Right lobe of liver (tissue), 6 donors: ENCODE measurements around the gene CLEC2D. TPM values are rescaled to one million over a fixed set of nuclear protein-coding genes. Genes with fewer than 3 reads are reported as not detected.

Experiments used
- ATAC-seq, 4 donors: fragments of 200-7000 bp; cut with Tn5 transposase; one replicate each; pipeline ENCODE4 v1.9.1; 2020; ENCODE audit warnings: mild to moderate bottlenecking in 4 of 4, moderate library complexity in 4 of 4
- DNase-seq, 3 donors: peaks; one replicate each; pipeline ENCODE4 v3.0.0-alpha.2; 2020
- H3K27ac ChIP-seq, 3 donors: fragments of 200-600 bp; one replicate each; pipeline ENCODE4 v1.8.0; 2022
- H3K27me3 ChIP-seq, 2 donors: fragments of 200-600 bp; one replicate each; pipeline ENCODE4 v1.8.0; 2022
- H3K36me3 ChIP-seq, 4 donors: fragments of 200-600 bp; sonication (generic) in 1 of 4; one replicate each; pipeline versions ENCODE4 v1.5.1 to v1.8.0; 2017 to 2022; ENCODE audit warnings: control low read depth in 1 of 4
- H3K4me1 ChIP-seq, 4 donors: fragments of 200-600 bp; sonication (generic) in 1 of 4; one replicate each; pipeline versions ENCODE4 v1.5.1 to v1.8.0; 2017 to 2022; ENCODE audit warnings: control low read depth in 1 of 4
- H3K4me3 ChIP-seq, 3 donors: fragments of 200-600 bp; one replicate each; pipeline ENCODE4 v1.8.0; 2022
- H3K9me3 ChIP-seq, 4 donors: fragments of 200-600 bp; sonication (generic) in 1 of 4; one replicate each; pipeline versions ENCODE4 v1.5.1 to v1.8.0; 2017 to 2022; ENCODE audit warnings: control low read depth in 1 of 4
- POLR2A ChIP-seq: fragments of 450-650 bp; IDR thresholded peaks from one replicate; pipeline ENCODE4 v1.6.1; 2017; ENCODE audit warnings: antibody characterized with exemption, mild to moderate bottlenecking
- WGBS: methylation state at CpG from one replicate; pipeline ENCODE4 v1.1.6; 2018; ENCODE audit warnings: low coverage, low lambda C conversion rate; ENCODE audit not compliant: insufficient coverage; ENCODE audit errors: missing lambda C conversion rate; 5-methylcytosine and 5-hydroxymethylcytosine counted together
- intact Hi-C, 2 donors: fragments of 100-400 bp; cut with DNase I; formaldehyde crosslinking; loops; one replicate each; pipeline versions ENCODE4 v1.11.2 to v1.14.1; 2022
- total RNA-seq, 6 experiments: library from RNA; depleted of rRNA in 2 of 6; stranded (reverse); fragments of >200 nt in 2 of 6; fragmentation: NEBNext Ultra II Directional in 3 of 6; extraction: Animal tissue kit (Norgen Biotek cat#: 25700) in 3 of 6; gene quantifications; one replicate each; pipeline versions ENCODE4 v1.1.0 to v1.2.4, GENCODE V29; 2016 to 2023
- TF ChIP-seq, protein P1 (sequence below), 4 donors: fragments of 200-600 bp in 3 of 4; fragments of 450-650 bp in 1 of 4; IDR thresholded peaks; one replicate each; pipeline versions ENCODE4 v1.5.1 to v1.8.0; 2016 to 2022; ENCODE audit warnings: antibody characterized with exemption in 4 of 4, mild to moderate bottlenecking in 2 of 4
- donor health status: DM: no; HTN: yes; CAD: no.
- donor health status: DM: no; HTN: no; CAD: no.
- donor health status: DM: no; HTN: no; CAD: no.
- donor health status: DM: no; HTN: yes; CAD: no.
- donor health status: DM: no; HTN: yes; CAD: no.

The CLEC2D gene
- total RNA-seq, 6 experiments from 2014 or later, result 0.62 to 4.4 (median 1.6) TPM

DNA sequence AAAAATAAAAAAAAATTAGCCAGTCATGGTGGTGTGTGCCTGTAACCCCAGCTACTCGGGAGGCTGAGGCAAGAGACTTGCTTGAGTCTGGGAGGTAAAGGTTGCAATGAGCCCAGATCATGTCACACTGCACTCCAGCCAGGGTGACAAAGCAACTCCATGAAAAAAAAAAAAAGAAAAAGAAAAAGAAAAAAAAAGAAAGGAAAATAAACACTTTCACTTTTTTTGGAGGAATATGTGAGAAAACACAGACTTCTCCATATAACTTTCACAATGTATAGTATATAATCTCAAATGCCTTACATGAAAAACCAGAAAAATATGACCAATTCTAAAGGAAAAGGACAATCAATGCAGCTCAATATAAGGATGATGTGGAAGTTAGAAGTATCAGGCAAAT is 54.5 kb downstream of the CLEC2D start:
- Histone ChIP-seq H3K4me1 (no peaks in the 10 kb centered on the region), H3K4me3 (no peak overlapping the region), H3K27me3 (no peaks in the 10 kb centered on the region), H3K36me3 (no peaks in the 10 kb centered on the region), H3K9me3 (no peaks in the 10 kb centered on the region), H3K27ac (no peak overlapping the region)
- WGBS, result 80% methylated on average over 1 of the region's 1 CpG
- TF ChIP-seq POLR2A, result no peak
- TF ChIP-seq, protein P1, sequence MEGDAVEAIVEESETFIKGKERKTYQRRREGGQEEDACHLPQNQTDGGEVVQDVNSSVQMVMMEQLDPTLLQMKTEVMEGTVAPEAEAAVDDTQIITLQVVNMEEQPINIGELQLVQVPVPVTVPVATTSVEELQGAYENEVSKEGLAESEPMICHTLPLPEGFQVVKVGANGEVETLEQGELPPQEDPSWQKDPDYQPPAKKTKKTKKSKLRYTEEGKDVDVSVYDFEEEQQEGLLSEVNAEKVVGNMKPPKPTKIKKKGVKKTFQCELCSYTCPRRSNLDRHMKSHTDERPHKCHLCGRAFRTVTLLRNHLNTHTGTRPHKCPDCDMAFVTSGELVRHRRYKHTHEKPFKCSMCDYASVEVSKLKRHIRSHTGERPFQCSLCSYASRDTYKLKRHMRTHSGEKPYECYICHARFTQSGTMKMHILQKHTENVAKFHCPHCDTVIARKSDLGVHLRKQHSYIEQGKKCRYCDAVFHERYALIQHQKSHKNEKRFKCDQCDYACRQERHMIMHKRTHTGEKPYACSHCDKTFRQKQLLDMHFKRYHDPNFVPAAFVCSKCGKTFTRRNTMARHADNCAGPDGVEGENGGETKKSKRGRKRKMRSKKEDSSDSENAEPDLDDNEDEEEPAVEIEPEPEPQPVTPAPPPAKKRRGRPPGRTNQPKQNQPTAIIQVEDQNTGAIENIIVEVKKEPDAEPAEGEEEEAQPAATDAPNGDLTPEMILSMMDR (IDR thresholded peaks at IDR 0.05), result no peak
- DNase-seq, result no peak
- no peak for ATAC-seq
- intact Hi-C loops, result no loop called here

DNA sequence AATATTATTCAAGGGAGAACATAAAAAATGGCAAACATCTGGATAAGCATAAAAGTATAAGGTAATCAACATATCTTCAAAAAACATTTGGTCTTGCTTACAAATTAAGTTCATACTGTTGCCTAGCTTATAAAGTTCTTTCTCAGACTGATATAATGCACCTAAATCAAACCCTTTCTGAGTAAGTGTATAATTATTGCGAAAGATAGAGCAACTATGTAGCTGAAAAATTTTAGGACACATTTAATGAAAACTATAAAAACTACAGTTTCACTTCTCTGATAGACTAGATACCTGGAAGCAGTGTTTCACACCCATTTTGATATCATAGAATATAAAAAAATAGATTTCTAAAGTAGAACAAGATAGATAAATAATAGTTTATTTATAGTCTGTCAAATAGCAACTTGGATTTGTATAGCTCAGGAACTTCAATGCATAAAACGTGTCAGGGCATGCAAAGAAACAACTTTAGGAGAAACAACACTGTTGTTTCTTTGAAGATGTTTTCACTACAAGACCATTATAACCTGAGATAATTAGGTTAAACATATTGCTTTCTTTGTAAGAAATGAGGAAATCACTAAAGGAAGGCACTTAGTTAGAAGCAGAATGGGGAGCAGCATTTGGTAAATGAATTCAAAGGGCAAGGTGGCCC is 55.8 kb downstream of the CLEC2D start:
- Histone ChIP-seq H3K9me3 (no peaks in the 10 kb centered on the region), H3K4me1 (no peaks in the 10 kb centered on the region), H3K27me3 (no peaks in the 10 kb centered on the region), H3K36me3 (no peaks in the 10 kb centered on the region), H3K4me3 (no peak overlapping the region), H3K27ac (no peak overlapping the region)
- no peak for TF ChIP-seq POLR2A
- TF ChIP-seq, protein P1 (IDR thresholded peaks at IDR 0.05), result no peak
- WGBS, result 67% methylated on average over 2 of the region's 2 CpGs
- DNase-seq, result no peak
- no peak for ATAC-seq
- intact Hi-C loops, result no loop called here

DNA sequence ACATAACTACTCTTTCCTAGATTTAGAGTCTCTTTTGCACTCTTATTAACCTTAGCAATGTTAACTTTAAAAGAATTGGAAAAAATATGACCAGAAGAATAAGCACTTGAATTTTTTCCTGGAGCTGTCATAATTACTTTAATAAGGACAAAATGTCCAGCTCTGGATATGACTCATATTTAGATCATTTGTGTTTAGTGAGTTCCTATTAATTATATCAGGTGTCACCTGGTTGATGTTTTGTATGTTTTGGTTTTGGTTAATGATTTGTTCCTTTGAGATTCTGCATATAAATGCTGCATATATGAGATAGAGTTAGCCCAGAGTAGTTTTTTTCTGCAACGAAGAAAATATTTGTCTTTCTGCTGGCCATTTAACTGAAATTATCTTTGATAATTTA is 58.3 kb downstream of the CLEC2D start:
- intact Hi-C loops, result no loop called here
- TF ChIP-seq, protein P1 (IDR thresholded peaks at IDR 0.05), result no peak
- no peak for TF ChIP-seq POLR2A
- Histone ChIP-seq H3K4me3 (no peak overlapping the region), H3K27me3 (no peaks in the 10 kb centered on the region), H3K4me1 (no peaks in the 10 kb centered on the region), H3K9me3 (no peaks in the 10 kb centered on the region), H3K36me3 (no peaks in the 10 kb centered on the region), H3K27ac (no peak overlapping the region)
- ATAC-seq (no peak), DNase-seq (no peak)
- 50% methylated on average over 1 of the region's 1 CpG for WGBS

DNA sequence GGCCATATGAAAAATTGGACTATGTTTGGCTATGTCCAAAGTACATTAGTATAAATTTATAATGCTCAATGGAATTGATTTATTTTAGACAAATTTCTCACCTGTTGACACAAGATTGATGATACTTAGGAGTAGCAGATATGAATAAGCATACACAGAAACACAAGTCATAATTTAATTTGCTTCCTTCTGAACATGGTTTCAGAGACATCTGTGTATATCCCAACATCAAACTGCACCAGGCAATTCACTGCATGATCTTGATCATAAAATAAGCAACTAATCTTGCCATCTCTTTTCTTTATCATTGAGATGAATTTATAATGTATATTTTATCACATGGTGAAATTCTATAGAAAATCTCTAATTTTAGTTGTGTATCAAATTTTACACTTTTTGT is 59.6 kb downstream of the CLEC2D start:
- no peaks in the 10 kb centered on the region for H3K4me1 ChIP-seq
- no peaks in the 10 kb centered on the region for H3K27me3 ChIP-seq
- no peaks in the 10 kb centered on the region for H3K9me3 ChIP-seq
- DNase-seq (no peak), ATAC-seq (no peak)
- no peak overlapping the region for H3K27ac ChIP-seq
- no peak for TF ChIP-seq POLR2A
- TF ChIP-seq, protein P1 (IDR thresholded peaks at IDR 0.05), result no peak
- H3K4me3 ChIP-seq, result no peak overlapping the region
- intact Hi-C loops, result no loop called here
- H3K36me3 ChIP-seq, result no peaks in the 10 kb centered on the region

DNA sequence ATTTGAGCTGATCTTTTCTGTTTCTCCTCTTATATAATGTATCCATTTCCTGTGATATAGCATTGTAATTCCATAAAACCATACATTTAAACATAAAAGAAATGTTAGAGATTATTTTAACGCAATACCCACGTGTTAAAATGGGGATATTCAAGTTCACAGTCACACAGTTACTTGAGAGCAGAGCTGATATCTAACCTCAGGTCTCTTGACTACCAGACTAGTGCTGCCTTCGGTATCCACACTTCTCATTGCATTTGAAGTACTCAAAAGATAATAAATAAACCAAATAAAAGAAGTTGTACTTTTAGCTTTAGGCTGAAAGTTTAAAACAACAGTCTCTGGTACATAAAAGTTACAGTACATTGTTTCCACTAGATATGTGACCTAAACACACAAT is 60.5 kb downstream of the CLEC2D start:
- Histone ChIP-seq H3K27me3 (no peaks in the 10 kb centered on the region), H3K4me3 (no peak overlapping the region), H3K27ac (no peak overlapping the region), H3K4me1 (no peaks in the 10 kb centered on the region), H3K36me3 (no peaks in the 10 kb centered on the region), H3K9me3 (no peaks in the 10 kb centered on the region)
- WGBS, result 53% methylated on average over 3 of the region's 3 CpGs
- DNase-seq (no peak), ATAC-seq (no peak)
- TF ChIP-seq, protein P1 (IDR thresholded peaks at IDR 0.05), result no peak
- TF ChIP-seq POLR2A, result no peak
- intact Hi-C loops, result no loop called here
